Panc1 (cell line): Measurements from ENCODE around the gene BTRC. TPM values are rescaled to one million over a fixed set of nuclear protein-coding genes. Genes with fewer than 3 reads are reported as not detected.

ENCODE experiments used
- ATAC-seq: fragments of 200-7000 bp; cut with Tn5 transposase; 2 replicates; pipeline ENCODE4 v1.9.1; 2020; ENCODE audit warnings: mild to moderate bottlenecking, moderate library complexity
- BruUV-seq: library from RNA; stranded (reverse); fragments of 400-500 nt; replicated peaks from 2 replicates; lab custom pipeline; 2021; lab: Mats Ljungman, UMichigan
- CTCF ChIA-PET: fragments of 300-600 bp; sonication (Branson Sonifier 250); formaldehyde crosslinking; loops from one replicate; lab custom pipeline; 2022; ENCODE audit warnings: antibody characterized with exemption; lab: Charles Lee
- POLR2A ChIA-PET: fragments of 300-600 bp; sonication (Branson Sonifier 250); formaldehyde crosslinking; loops from one replicate; lab custom pipeline; 2022; ENCODE audit warnings: antibody characterized with exemption; lab: Charles Lee
- DNase-seq: peaks from one replicate; pipeline ENCODE4 v3.0.0-alpha.2; 2010; ENCODE audit warnings: low read depth, low spot score
- H3K27ac ChIP-seq: 2 replicates; pipeline ENCODE4 v1.5.1; 2011; ENCODE audit warnings: mild to moderate bottlenecking, low read length, inconsistent platforms
- H3K27me3 ChIP-seq: fragments of 200-500 bp; sonication (Bioruptor generic); 2 replicates; pipeline ENCODE4 v1.6.0; 2014; ENCODE audit warnings: low read length, inconsistent platforms; ENCODE audit not compliant: control insufficient read depth, insufficient read depth
- H3K36me3 ChIP-seq: fragments of 200-500 bp; sonication (Bioruptor generic); 2 replicates; pipeline ENCODE4 v1.5.1; 2014; ENCODE audit warnings: inconsistent platforms, mild to moderate bottlenecking, low read length, moderate library complexity; ENCODE audit not compliant: control insufficient read depth, insufficient read depth
- H3K4me1 ChIP-seq: 2 replicates; pipeline ENCODE4 v1.5.1; 2011; ENCODE audit warnings: inconsistent platforms, mild to moderate bottlenecking, low read length, moderate library complexity; ENCODE audit not compliant: control insufficient read depth, insufficient read depth
- H3K4me3 ChIP-seq, 2 experiments: 2 replicates each; pipeline ENCODE4 v1.5.1; 2011 to 2012; ENCODE audit warnings: low read depth in 2 of 2, low read length in 2 of 2, mild to moderate bottlenecking in 2 of 2, inconsistent platforms in 1 of 2, moderate library complexity in 1 of 2
- H3K9me3 ChIP-seq: fragments of 200-500 bp; sonication (Bioruptor generic); 2 replicates; pipeline ENCODE4 v1.5.1; 2014; ENCODE audit warnings: low read depth, mild to moderate bottlenecking, inconsistent platforms, low read length, moderate library complexity; ENCODE audit not compliant: control insufficient read depth, insufficient read depth
- POLR2AphosphoS5 ChIP-seq: IDR thresholded peaks from 2 replicates; pipeline ENCODE4 v1.6.1; 2012; ENCODE audit warnings: mild to moderate bottlenecking, low read depth, low read length, moderate library complexity
- REST ChIP-seq, 2 experiments: IDR thresholded peaks; 2 replicates each; pipeline ENCODE4 v1.6.1; 2011 to 2012; ENCODE audit warnings: low read depth in 2 of 2, control low read depth in 1 of 2, low read length in 1 of 2, mild to moderate bottlenecking in 1 of 2, moderate library complexity in 1 of 2; ENCODE audit not compliant: insufficient read depth in 1 of 2
- SIN3A ChIP-seq: IDR thresholded peaks from 2 replicates; pipeline ENCODE4 v1.6.1; 2012; ENCODE audit warnings: low read depth, mild to moderate bottlenecking, low read length, moderate library complexity, borderline replicate concordance; ENCODE audit not compliant: insufficient read depth
- TCF7L2 ChIP-seq: IDR thresholded peaks from 2 replicates; pipeline ENCODE4 v1.6.1; 2011; ENCODE audit warnings: mild to moderate bottlenecking, low read depth, low read length, inconsistent platforms
- in situ Hi-C: cut with HindIII; loops from 2 replicates; pipeline ENCODE4 v1.10.0; 2016; ENCODE audit warnings: low sequenced_read_pairs, low pct_unique_long_range_greater_than_20kb
- intact Hi-C: fragments of 100-400 bp; cut with micrococcal nuclease; formaldehyde crosslinking; loops from one replicate; pipeline ENCODE4 v1.10.0; 2022; ENCODE audit not compliant: unreplicated experiment
- total RNA-seq: library from RNA; stranded (reverse); gene quantifications from one replicate; pipeline ENCODE4 v1.2.1, GENCODE V29; 2021; ENCODE audit not compliant: unreplicated experiment
- TF ChIP-seq, protein P1 (sequence below): fragments of 450-650 bp; IDR thresholded peaks from 2 replicates; pipeline ENCODE4 v1.5.1; 2017; ENCODE audit warnings: mild to moderate bottlenecking

The BTRC gene
- total RNA-seq, 1 experiment from 2014 or later: 22.1 TPM

- CTCF ChIA-PET: no interaction called here
These were observed 21.1 kb downstream of the BTRC start for GRCh38 chr10:101375076-101375475.

GRCh38 chr10:101379663-101380352 lies 25.8 kb downstream of the BTRC start:
- DNase-seq: no peak
- intact Hi-C loops: no loop called here
- ChIA-PET CTCF (interaction anchor here (0.7 kb wide), 1 partner anchor 380 kb away, joined by 4 read pairs; no protein-coding TSS in a partner anchor), POLR2A (interaction anchor here (0.6 to 1.0 kb wide), 2 partner anchors 8 to 595 kb away, joined by 3 to 7 read pairs; no protein-coding TSS in a partner anchor)
- Histone ChIP-seq H3K36me3 (no peaks in the 10 kb centered on the region), H3K9me3 (no peaks in the 10 kb centered on the region), H3K27ac (no peak overlapping the region), H3K4me1 (no peaks in the 10 kb centered on the region), H3K27me3 (no peaks in the 10 kb centered on the region), H3K4me3 (no peak overlapping the region)
- TF ChIP-seq REST (IDR thresholded peaks at IDR 0.05; ENCODE audit: insufficient read depth in 1 of 2, low read depth in 2 of 2, low read length in 1 of 2): no peak
- TF ChIP-seq, protein P1, sequence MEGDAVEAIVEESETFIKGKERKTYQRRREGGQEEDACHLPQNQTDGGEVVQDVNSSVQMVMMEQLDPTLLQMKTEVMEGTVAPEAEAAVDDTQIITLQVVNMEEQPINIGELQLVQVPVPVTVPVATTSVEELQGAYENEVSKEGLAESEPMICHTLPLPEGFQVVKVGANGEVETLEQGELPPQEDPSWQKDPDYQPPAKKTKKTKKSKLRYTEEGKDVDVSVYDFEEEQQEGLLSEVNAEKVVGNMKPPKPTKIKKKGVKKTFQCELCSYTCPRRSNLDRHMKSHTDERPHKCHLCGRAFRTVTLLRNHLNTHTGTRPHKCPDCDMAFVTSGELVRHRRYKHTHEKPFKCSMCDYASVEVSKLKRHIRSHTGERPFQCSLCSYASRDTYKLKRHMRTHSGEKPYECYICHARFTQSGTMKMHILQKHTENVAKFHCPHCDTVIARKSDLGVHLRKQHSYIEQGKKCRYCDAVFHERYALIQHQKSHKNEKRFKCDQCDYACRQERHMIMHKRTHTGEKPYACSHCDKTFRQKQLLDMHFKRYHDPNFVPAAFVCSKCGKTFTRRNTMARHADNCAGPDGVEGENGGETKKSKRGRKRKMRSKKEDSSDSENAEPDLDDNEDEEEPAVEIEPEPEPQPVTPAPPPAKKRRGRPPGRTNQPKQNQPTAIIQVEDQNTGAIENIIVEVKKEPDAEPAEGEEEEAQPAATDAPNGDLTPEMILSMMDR: no peak
- no peak for TF ChIP-seq TCF7L2
- no peak for TF ChIP-seq SIN3A
- TF ChIP-seq POLR2AphosphoS5: no peak
- no peak for ATAC-seq
- no TSS peak for BruUV-seq
- in situ Hi-C loops: no loop called here

More at GRCh38 chr10:101375076-101375475, 21.1 kb downstream of the BTRC start:
- Histone ChIP-seq H3K9me3 (no peaks in the 10 kb centered on the region), H3K27me3 (no peaks in the 10 kb centered on the region), H3K36me3 (no peaks in the 10 kb centered on the region), H3K4me3 (no peak overlapping the region), H3K27ac (no peak overlapping the region), H3K4me1 (no peaks in the 10 kb centered on the region)
- intact Hi-C loops (no loop called here), in situ Hi-C loops (no loop called here)
- TF ChIP-seq POLR2AphosphoS5 (no peak), REST (IDR thresholded peaks at IDR 0.05; ENCODE audit: insufficient read depth in 1 of 2, low read depth in 2 of 2, low read length in 1 of 2) (no peak), SIN3A (no peak), TCF7L2 (no peak)
- TF ChIP-seq, protein P1: no peak
- DNase-seq (no peak), ATAC-seq (no peak)
- POLR2A ChIA-PET: interaction anchor here (0.6 kb wide), 1 partner anchor 110 kb away, joined by 6 read pairs; no protein-coding TSS in a partner anchor
- BruUV-seq: no TSS peak
